Measurements from ENCODE around the gene CYP24A1. TPM values are rescaled to one million over a fixed set of nuclear protein-coding genes. Genes with fewer than 3 reads are reported as not detected.

The CYP24A1 gene
- total and polyA plus RNA-seq, 11 donors, result not detected

DNA sequence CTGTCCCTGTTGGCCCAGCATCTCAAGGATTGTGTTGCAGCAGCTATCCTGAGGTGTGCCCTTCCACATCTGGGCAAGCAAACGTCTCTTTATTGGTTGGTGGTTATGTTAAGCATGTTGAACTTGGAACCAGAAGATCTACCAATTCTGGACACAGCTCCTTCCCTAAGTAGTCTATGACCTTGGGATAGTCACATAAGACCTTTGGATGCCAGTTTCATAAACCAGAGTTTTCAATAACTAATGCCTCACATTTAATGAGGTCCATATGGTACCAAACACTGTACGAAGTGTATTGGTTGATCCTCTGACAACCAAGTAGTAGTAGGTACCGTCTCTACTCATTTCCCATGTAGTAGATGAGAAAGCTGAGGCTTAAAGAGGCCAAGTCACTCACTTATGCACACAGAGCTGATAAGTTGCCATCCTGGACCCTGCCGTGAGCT is 3.7 kb downstream of the CYP24A1 start:
- DNase-seq (no peak), ATAC-seq (no peak)
- intact Hi-C loops (cut with DNase I), result no loop called here
- no peak for TF ChIP-seq POLR2A (IDR thresholded peaks at IDR 0.05)
- TF ChIP-seq, protein P1, sequence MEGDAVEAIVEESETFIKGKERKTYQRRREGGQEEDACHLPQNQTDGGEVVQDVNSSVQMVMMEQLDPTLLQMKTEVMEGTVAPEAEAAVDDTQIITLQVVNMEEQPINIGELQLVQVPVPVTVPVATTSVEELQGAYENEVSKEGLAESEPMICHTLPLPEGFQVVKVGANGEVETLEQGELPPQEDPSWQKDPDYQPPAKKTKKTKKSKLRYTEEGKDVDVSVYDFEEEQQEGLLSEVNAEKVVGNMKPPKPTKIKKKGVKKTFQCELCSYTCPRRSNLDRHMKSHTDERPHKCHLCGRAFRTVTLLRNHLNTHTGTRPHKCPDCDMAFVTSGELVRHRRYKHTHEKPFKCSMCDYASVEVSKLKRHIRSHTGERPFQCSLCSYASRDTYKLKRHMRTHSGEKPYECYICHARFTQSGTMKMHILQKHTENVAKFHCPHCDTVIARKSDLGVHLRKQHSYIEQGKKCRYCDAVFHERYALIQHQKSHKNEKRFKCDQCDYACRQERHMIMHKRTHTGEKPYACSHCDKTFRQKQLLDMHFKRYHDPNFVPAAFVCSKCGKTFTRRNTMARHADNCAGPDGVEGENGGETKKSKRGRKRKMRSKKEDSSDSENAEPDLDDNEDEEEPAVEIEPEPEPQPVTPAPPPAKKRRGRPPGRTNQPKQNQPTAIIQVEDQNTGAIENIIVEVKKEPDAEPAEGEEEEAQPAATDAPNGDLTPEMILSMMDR (IDR thresholded peaks at IDR 0.05), result no peak
- peaks cover 21 to 92% (median 51%) of the 10 kb centered on the region in 9 donors for H3K27me3 ChIP-seq
- H3K4me3 ChIP-seq, result no peak overlapping the region
- peaks cover 0 to 27% (median 11%) of the 10 kb centered on the region in 12 donors for H3K4me1 ChIP-seq
- H3K27ac ChIP-seq, result no peak overlapping the region
- no peaks in the 10 kb centered on the region for H3K36me3 ChIP-seq
- no peaks in the 10 kb centered on the region for H3K9me3 ChIP-seq
- 55 to 75% (median 70%) methylated on average over 4 of the region's 4 CpGs for WGBS, 4 donors

DNA sequence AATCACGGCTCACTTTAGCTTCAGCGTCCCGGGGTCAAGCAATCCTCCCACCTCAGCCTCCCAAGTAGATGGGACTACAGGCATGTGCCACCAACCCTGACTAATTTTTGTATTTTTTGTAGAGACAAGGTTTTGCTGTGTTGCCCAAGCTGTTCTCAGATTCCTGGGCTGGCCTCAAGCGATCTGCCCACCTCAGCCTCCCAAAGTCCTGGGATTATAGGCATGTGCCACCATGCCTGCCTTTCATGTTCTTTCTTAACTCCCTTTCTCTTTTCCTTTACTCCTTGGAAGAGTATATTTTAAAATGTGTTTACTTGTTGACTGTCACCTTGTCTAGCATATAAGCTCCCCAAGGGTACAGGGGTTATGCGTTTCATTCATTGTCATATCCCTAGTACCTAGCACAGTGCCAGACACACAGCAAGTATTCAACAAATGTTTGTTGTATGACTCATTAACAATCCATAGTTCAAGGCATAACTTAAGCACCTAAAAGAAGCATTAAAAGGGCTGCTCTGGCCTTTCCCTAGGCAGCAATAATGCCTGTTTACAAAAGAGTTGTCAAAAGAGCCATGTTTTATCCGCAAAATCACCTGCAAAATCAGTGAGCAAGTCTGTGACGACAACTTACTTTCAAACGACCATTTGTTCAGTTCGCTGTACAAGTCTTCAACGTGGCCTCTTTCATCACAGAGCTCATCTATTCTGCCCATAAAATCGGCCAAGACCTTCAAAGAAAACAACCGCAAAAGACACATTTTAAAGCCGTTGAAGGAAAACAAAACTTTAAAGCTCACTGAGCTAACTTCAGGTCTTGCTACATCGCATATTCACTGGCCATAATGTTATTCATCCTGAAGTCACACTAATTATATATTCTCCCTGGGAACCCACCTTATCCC is 4.6 kb downstream of the CYP24A1 start:
- Histone ChIP-seq H3K36me3 (no peaks in the 10 kb centered on the region), H3K27ac (no peak overlapping the region), H3K4me1 (peaks cover 0 to 19% (median 7%) of the 10 kb centered on the region in 12 donors), H3K27me3 (peaks cover 17 to 92% (median 44%) of the 10 kb centered on the region in 9 donors), H3K9me3 (no peaks in the 10 kb centered on the region), H3K4me3 (no peak overlapping the region)
- TF ChIP-seq, protein P1 (IDR thresholded peaks at IDR 0.05), result no peak
- TF ChIP-seq POLR2A (IDR thresholded peaks at IDR 0.05), result no peak
- intact Hi-C loops (cut with DNase I), result no loop called here
- WGBS, 4 donors, result 76 to 83% (median 78%) methylated on average over 14 of the region's 14 CpGs
- DNase-seq, result no peak
- ATAC-seq, result no peak

DNA sequence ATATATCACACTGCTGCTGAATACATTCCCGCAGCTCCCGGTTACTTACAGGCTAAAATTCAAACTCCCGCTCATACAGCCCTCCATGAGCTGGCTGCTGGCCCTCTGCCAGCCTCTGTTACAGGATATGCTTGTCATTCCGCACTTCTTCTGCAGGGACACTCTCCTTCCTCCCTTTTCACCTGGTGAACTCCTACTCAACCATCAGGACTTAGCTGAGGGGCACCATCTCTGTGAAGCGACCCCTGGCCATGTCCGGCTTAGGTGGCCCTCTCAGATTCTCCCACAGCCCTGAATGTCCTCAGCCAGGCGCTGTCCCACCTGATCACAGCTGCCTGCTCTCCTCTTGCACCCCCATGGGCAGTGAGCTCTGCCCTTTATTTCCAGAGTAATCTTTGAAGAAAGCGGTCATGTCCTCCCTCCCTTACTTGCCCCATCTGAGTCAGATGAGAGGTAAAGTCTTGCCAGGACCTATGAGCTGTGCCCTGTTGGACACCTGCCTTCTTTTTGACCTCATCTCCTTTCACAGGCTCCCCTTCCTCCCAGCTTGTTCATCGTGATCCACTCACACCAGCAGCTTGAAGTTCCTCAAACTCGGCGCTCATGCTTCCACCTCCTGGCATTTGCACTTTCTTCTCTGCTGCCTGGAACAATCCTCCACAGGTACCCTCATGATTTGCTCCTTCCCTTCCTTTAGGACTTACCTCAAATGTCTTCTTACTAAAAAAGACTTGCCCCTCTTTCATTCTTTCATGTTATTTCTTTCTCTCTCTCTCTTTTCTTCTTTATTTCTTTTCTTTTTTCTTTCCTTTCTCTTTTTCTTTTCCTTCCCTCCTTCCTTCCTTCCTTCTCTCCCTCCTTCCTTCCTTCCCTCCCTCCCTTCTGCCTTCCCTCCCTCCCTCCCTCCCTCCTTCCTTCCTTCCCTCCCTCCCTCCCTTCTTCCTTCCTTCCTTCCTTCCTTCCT is 5.6 kb downstream of the CYP24A1 start:
- ATAC-seq, result no peak

More for the DNA sequence above, 5.6 kb downstream of the CYP24A1 start:
- TF ChIP-seq, protein P1 (IDR thresholded peaks at IDR 0.05), result no peak
- no peak for TF ChIP-seq POLR2A (IDR thresholded peaks at IDR 0.05)
- Histone ChIP-seq H3K27ac (no peak overlapping the region), H3K27me3 (peaks cover 13 to 86% (median 37%) of the 10 kb centered on the region in 9 donors), H3K4me3 (no peak overlapping the region), H3K36me3 (no peaks in the 10 kb centered on the region), H3K4me1 (peaks cover 0 to 9% (median under 1%) of the 10 kb centered on the region in 12 donors), H3K9me3 (no peaks in the 10 kb centered on the region)
- intact Hi-C loops (cut with DNase I), result no loop called here
- 57 to 69% (median 63%) methylated on average over 11 of the region's 11 CpGs for WGBS, 4 donors
- DNase-seq, result no peak

All from heart left ventricle (tissue), 16 donors.